Measurements from ENCODE around the gene NUP153.

GRCh38 chr6:17584241-17584803, 122.4 kb downstream of the NUP153 start:
- peak; percentile 2 for TF ChIP-seq CTCF (IDR thresholded peaks at IDR 0.05; ENCODE audit: insufficient read depth, low read length)
- TF ChIP-seq POLR2AphosphoS5 (IDR thresholded peaks at IDR 0.05; ENCODE audit: low read depth): no peak
- no peak for TF ChIP-seq SPI1 (IDR thresholded peaks at IDR 0.05; ENCODE audit: borderline replicate concordance, low read depth)
- no peak for TF ChIP-seq REST (IDR thresholded peaks at IDR 0.05; ENCODE audit: insufficient replicate concordance, low read depth)
- TF ChIP-seq GABPA (IDR thresholded peaks at IDR 0.05; ENCODE audit: low read depth): no peak
